Endothelial cell (in vitro differentiated cells): ENCODE results near the gene FN1. TPM values are rescaled to one million over a fixed set of nuclear protein-coding genes. Genes with fewer than 3 reads are reported as not detected.

ENCODE experiments used
- DNase-seq: peaks from one replicate; pipeline ENCODE4 v3.0.0; 2021; ENCODE audit warnings: low spot score
- H3K27ac Mint-ChIP-seq: one replicate; pipeline ENCODE4 v1.8.0; 2021; ENCODE audit warnings: mixed read lengths, inconsistent platforms; ENCODE audit not compliant: unreplicated experiment
- H3K27me3 Mint-ChIP-seq: one replicate; pipeline ENCODE4 v1.8.0; 2021; ENCODE audit warnings: mild to moderate bottlenecking, moderate library complexity, mixed read lengths, inconsistent platforms; ENCODE audit not compliant: unreplicated experiment
- H3K36me3 Mint-ChIP-seq: one replicate; pipeline ENCODE4 v1.8.0; 2021; ENCODE audit warnings: mild to moderate bottlenecking, low read depth, mixed read lengths, inconsistent platforms; ENCODE audit not compliant: unreplicated experiment
- H3K4me1 Mint-ChIP-seq: one replicate; pipeline ENCODE4 v1.8.0; 2021; ENCODE audit warnings: mild to moderate bottlenecking, mixed read lengths, inconsistent platforms; ENCODE audit not compliant: unreplicated experiment
- H3K4me3 Mint-ChIP-seq: one replicate; pipeline ENCODE4 v1.8.0; 2021; ENCODE audit warnings: mild to moderate bottlenecking, mixed read lengths, inconsistent platforms; ENCODE audit not compliant: unreplicated experiment
- H3K9me3 Mint-ChIP-seq: one replicate; pipeline ENCODE4 v1.8.0; 2021; ENCODE audit warnings: mixed read lengths, inconsistent platforms; ENCODE audit not compliant: unreplicated experiment
- CTCF ChIP-seq: fragments of 200-600 bp; sonication (generic); IDR thresholded peaks from one replicate; pipeline ENCODE4 v1.5.0; 2021; ENCODE audit warnings: antibody characterized with exemption; ENCODE audit not compliant: unreplicated experiment
- total RNA-seq: library from RNA; stranded (reverse); fragmentation: NEBNext Ultra II Directional; extraction: Animal tissue kit (Norgen Biotek cat#: 25700); gene quantifications from one replicate; pipeline ENCODE4 v1.2.1, GENCODE V29; 2021; ENCODE audit not compliant: unreplicated experiment

The FN1 gene
- total RNA-seq, 1 donor from 2014 or later = 1,159 TPM

DNA sequence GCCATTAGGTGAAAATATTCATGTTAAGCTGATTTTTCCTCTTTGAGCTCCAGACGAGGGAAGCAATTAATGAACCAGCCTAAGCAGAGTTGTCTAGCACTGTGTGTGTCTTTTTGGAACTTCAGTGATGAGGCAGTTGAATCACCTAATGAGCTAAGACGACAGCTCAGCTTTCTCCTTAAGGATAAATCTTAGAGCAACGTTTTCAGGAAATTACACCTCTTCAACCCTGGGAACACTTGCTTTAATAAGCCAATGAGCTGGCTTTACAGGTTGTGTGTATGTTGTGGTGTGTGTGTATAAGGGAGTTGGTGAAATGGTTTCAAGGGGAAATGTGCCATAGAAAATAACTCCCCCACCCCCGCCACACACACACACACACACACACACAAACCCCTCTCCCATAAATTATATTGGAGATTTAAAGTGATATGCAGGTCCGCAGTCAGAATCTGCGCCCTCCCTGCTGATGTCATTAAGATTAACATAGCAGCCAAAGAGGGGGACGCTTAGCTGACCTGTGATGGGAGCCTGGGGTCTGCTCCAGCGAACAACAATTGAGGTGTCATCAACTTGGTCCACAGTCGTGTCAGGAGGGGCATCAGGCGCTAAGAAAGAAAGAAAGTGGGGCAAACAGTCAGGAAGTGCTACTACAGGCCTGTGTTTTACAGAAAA, 28.1 kb downstream of the FN1 start:
- Mint-ChIP-seq H3K36me3 (peaks cover 59% of the 10 kb centered on the region), H3K9me3 (no peaks in the 10 kb centered on the region), H3K4me3 (no peak overlapping the region), H3K4me1 (no peaks in the 10 kb centered on the region), H3K27ac (no peak overlapping the region), H3K27me3 (no peaks in the 10 kb centered on the region)
- DNase-seq = no peak
- no peak for TF ChIP-seq CTCF

DNA sequence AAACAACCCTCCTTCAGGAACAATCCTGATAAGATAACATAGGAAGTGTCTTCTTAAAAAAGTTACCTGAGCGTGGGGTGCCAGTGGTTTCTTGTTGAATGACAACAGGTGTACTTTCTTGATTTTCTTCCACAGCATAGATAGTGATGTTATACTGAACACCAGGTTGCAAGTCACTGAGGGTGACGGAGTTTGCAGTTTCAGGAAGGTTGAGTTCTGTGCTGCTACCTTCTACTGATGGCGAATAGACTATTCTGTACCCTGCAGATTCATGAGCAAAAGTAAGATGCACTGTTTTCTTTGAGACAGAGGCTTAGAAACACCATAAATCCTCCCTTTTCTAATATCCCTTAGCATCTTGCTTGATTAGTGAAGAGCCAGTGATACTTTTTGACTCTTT, 28.8 kb downstream of the FN1 start:
- Mint-ChIP-seq H3K9me3 (no peaks in the 10 kb centered on the region), H3K4me1 (no peaks in the 10 kb centered on the region), H3K27me3 (no peaks in the 10 kb centered on the region), H3K4me3 (no peak overlapping the region), H3K27ac (no peak overlapping the region), H3K36me3 (peaks cover 54% of the 10 kb centered on the region)
- no peak for DNase-seq
- TF ChIP-seq CTCF = no peak

DNA sequence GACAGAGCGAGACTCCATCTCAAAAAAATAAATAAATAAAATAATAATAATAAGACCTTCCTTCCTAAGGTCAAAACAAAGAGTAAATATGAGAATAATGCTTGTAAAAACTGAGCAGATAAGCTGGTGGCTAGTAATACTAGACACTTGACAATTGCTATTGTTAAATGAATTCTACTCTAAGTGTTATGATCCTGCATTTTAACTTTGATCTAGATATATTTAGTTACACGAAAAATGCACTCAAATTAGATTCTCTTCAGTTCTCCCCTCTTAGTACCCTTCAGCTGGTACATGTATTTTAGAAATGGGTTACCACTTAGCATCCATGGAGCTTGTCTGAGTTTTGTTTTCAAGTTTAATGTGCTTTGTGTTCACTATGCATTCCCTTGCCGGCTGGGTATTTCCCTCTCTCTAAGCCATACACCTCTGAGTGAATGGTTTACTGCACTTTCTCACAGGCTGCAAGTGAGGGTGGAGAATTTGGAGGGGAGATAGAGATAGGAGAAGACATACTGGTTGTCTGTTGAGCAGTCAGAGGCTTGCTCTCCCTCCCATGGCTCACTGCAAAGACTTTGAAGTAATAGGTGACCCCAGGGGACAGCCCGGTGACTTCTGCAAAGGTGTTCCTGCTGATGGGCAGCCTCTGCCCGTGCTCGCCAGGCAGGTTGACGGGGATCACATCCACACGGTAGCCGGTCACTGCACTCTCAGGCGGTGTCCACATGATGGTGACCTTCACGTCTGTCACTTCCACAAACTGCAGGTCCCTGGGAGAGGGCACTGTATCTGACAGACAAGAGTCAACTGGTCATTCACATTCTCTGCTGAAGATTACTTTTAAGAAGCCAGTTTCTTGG, 29.9 kb downstream of the FN1 start:
- TF ChIP-seq CTCF = no peak
- Mint-ChIP-seq H3K9me3 (no peaks in the 10 kb centered on the region), H3K4me3 (peak overlapping the region; percentile 44), H3K4me1 (no peaks in the 10 kb centered on the region), H3K36me3 (peaks cover 56% of the 10 kb centered on the region), H3K27me3 (no peaks in the 10 kb centered on the region), H3K27ac (no peak overlapping the region)
- no peak for DNase-seq

DNA sequence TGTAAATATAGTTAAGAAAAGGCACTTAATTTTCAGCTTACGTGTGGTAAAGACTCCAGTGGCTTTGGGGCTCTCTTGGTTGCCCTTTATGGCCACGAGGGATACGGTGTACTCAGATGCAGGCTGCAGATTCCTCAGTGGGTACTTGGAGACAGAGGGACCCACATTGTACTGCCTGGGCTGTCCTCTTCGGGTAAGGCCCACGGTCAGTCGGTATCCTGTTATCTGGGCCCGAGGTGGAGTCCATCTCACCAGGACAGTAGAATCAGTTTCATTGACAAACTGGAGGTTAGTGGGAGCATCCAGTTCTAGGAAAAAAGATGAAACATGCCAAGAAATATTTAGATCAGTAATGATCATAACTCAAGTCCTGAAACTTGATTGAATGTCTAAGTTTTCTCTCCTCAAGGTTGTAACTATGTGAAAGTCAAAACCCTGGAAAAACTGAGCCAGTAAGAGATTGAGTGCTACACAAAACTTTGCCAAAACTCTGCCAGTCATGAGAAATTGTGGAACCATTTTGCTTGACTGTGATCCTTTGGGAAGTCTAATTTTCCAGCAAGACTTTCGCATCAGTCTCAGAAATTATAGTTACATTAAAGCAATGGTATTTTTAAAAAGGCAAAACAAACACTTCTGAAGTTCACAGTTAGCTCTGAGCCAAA, 31.4 kb downstream of the FN1 start:
- Mint-ChIP-seq H3K4me1 (no peaks in the 10 kb centered on the region), H3K9me3 (no peaks in the 10 kb centered on the region), H3K4me3 (no peak overlapping the region), H3K27ac (no peak overlapping the region), H3K36me3 (peaks cover 43% of the 10 kb centered on the region), H3K27me3 (no peaks in the 10 kb centered on the region)
- no peak for DNase-seq
- TF ChIP-seq CTCF = no peak
